Islet precursor cell (in vitro differentiated cells): ENCODE measurements around the gene TPMT.
"Not testable (repeated sequence)": the region's sequence is repeated elsewhere in the genome, so short reads cannot be mapped to it uniquely, and the experiment has no call there.

ENCODE experiments used
- DNase-seq: peaks from one replicate; pipeline ENCODE4 v3.0.0-alpha.2; 2018

The TPMT gene

GRCh38 chr6:18154507-18155149 lies at the start of gene TPMT:
Gene TPMT, minus strand, starts transcription at chr6:18155077. Its CDS starts 5,950 bp downstream, at chr6:18149127.
- DNase-seq, result no peak

DNA sequence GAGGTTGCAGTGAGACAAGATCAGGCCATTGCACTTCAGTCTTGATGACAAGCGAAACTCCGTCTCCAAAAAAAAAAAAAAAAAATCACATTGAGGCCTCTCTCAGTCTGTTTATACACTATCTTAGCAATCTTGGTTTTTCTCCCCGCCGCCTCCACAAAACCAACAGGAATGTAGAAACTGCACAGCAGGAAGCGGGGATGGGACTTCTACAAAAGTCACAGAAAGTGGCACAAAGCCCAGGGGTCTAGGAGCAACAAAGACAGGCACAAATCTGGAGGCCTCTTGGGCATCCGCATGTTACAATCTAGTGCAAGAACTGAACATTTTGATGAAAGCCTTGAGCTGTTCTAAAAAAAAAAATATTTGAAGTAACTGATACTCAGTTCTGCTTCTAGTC lies 48.9 kb upstream of the TPMT start:
- DNase-seq, result no peak

DNA sequence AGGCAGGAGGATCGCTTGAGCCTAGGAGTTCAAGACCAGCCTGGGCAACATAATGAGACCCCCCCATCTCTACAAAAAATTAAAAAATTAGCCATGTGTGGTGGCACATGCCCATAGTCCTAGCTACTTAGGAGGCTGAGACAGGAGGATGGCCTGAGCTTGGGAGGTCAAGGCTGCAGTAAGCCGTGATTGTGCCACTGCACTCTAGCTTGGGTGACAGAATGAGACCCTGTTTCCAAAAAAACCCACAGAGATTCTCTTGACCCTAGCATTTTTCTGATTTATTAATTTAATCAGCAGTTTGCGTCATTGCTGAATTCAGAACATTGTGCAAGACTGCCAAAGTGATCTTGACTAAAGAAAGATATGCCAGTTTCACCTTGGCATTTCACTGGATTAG lies 37.1 kb upstream of the TPMT start:
- DNase-seq, result no peak

DNA sequence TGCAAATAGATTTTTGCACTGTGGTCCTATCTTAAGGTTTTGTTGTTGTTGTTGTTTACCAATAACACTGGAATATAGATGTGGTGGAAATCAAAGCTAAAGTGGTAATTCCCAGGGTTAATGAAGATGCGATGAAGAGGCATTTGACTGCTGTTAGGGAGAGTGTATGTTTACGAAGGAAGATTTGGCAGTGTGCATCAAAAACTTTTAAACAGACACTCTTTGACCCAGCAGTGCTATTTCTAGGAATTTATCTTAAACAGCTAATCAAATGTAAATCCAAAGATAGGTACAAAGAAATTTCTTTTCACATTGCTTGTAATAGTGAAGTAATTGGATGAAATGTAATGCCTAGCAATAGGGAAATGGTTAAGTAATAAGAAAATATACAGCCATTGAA lies 34.3 kb upstream of the TPMT start:
- DNase-seq, result no peak

- DNase-seq, result no peak
Measured at GRCh38 chr6:18187701-18188100, 32.8 kb upstream of the TPMT start.

GRCh38 chr6:18186540-18187250 lies 31.8 kb upstream of the TPMT start:
- no peak for DNase-seq

DNA sequence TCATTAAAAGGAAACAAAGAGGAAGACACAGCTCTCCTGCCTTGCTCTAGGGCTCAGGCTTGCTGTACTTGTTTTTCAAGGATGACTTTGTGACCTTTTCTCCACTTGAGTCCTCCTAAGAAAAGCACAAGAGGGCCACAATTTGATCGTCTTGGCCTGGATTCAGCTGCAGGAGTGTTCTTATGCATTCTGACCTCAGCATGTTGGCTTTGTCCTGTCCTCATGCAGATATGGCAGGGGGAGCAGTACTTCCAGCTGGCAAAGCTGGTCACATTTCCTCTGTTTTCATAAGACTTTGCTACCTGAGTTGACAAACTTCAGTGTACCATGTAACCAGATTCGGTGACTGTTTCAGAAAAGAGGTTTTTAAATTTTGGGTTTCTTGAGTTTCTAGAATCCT lies 31.2 kb upstream of the TPMT start:
- no peak for DNase-seq

- DNase-seq, result no peak
Measured at GRCh38 chr6:18185624-18186023, 30.7 kb upstream of the TPMT start.

DNA sequence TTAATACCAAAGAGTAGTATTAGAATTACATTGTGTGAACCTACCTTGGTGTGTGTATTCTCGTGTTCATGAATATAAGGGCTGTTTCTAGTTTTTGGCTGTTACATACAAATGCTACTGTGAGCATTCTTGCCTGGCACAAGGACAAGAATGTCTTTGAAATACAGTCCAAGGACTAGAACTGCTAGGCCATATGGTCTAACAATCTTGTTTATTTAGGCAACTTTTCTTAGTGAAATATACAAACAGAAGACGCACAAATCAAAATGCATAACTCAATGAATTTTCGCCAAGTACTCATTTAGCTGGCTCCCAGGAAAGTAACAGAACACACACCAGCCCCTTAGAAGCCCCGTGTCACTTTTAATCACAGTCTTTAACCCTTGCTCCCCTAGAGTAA lies 28.9 kb upstream of the TPMT start:
- no peak for DNase-seq

DNA sequence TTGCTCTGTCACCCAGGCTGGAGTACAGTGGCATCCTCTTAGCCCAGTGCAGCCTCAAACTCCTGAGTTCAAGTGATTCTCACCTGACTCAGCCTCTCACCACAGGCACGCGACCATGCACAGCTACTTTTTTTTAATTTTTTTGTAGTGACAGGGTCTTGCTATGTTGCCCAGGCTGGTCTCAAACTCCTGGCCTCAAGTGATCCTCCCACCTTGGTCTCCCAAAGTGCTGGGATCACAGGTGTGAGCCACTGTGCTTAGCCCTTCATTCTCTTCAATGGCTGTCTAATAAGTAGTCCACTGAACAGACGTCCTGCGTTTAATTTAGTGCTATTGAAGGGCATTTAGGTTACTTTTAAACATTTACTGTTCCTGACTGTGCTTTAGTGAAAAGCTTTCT lies 27.7 kb upstream of the TPMT start:
- DNase-seq, result no peak

DNA sequence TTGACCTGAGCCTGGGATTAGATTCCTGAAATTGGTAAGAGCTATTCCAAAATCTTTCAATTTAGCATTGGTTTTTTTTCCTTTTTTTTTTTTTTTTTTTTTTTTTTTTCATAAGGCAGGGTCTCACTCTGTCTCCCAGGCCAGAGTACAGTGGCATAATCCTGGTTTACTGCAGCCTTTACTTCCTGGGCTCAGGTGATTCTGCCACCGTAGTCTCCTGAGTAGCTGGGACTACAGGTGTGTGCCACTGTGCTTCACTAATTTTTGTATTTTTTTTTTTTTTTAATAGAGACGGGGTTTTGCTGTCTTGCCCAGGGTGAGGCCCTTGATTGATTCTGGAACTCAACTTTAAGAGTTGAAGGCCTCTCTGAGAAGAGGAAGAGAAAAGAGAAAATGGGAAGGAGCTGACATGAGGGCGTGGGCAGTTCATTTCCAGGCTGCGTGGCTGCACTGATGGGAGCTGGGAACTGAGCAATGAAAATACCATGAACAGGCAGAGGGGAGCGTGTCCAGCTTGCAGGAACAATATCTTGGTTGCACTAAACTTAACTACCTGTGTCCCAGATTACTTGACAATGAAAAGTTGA lies 25.0 kb upstream of the TPMT start:
- no peak for DNase-seq

- no peak for DNase-seq
Measured at GRCh38 chr6:18178960-18179615, 24.2 kb upstream of the TPMT start.

GRCh38 chr6:18177286-18177965 lies 22.5 kb upstream of the TPMT start:
- DNase-seq, result no peak

- not testable (repeated sequence) for DNase-seq
Measured at GRCh38 chr6:18176198-18176597, 21.3 kb upstream of the TPMT start.

DNA sequence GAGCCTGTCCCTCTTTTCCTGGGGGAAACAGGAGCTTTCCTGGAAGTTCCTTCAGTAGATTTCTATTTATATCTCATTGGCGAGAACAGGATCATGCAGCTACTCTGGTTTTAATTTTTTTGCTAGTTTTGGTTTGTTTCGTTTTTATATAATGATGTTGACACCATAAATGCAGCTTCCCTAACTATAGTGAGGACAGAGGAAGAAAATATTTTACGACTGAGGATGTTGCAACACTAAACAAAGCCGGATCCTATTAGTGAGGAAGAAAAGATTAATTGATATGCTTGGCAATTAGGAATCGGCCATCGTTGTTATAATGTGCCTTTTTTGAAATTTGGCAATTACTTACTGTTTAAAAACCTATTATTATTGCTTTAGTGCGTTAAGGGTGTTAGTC lies 17.0 kb upstream of the TPMT start:
- DNase-seq, result no peak

GRCh38 chr6:18168264-18168663 lies 13.4 kb upstream of the TPMT start:
- DNase-seq, result no peak

GRCh38 chr6:18166312-18167036 lies 11.6 kb upstream of the TPMT start:
- no peak for DNase-seq

DNA sequence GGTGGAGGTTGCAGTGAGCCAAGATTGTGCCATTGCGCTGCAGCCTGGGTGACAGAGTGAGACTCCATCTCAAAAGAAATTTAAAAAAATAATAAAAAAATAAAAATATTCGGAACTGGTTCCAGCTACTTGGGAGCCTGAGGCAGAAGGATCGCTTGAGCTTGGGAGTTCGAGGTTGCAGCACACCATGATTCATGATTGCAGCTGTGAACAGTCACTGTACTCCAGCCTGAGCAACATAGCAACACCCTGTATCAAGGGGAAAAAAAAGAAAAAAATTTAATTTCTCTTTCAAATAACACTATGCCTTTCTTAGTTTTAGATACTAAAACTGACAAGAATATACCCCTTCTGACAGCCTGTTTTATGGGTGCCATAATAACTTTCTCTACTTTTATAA lies 10.9 kb upstream of the TPMT start:
- no peak for DNase-seq

- DNase-seq, result no peak
Measured at GRCh38 chr6:18162401-18162800, 7.5 kb upstream of the TPMT start.

DNA sequence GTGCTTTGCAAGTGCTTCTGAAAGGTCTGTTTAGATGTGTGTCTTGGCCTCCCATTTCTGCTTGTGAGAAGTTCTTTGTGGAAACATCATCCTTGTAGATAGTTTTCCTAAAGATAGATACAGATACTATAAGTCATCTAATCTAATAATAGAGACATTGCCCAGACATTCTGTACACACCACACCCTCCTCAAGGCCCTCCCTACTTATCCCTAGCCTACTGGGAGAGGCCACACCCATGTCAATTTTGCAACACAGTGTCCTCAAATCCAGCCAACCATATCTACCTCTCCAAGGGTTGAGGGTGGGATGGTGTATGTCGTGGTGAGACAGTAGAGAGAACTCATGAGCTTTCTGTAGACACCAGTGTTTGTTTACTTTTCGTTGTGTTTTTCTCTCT lies 6.6 kb upstream of the TPMT start:
- DNase-seq, result no peak

DNA sequence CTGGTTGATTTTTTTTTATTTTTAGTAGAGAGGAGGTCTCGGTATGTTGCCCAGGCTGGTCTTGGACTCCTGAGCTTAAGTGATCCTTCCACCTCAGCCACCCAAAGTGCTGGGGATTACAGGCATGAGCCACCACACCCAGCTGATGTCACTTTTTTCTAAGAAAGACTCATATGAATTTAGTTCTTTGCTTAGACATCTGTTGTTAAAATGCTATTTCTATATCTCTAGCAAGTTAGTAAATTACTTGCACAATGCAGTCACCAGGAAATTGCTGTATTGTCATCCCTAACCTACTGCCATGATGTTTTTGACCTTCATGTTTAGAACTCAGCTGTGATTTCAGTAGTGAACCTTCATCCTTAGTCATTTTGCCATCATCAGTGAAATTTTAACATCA lies 6.0 kb upstream of the TPMT start:
- DNase-seq, result no peak

DNA sequence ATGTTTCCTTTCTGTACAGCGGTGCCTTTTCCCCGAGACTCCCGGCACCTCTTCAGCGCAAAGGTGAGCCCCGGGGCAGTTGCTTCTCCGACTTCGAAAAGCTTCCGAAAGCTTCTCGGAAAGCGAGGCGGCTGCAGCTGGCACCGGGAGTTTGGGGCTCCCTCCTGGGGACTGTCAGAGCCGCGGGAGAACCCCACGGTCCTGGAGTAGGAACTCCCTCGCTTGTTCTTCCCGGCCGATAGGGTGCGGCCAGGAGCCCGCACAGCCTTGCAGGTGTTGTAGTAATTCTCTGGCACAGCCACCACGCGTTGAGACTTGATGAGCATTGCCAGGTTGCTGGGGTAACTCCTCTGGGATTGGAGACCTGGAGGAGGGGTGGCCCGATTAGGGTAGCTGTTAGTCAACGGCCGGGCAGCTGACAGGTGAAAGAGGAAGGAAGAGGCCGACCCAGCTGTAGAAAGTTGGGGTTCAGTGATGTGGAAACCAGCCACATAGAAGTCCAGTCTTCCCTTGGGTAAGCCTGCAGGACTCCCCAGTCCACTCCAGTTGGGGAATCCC lies 1.1 kb upstream of the TPMT start:
- DNase-seq, result peak; percentile 87
